Middle frontal gyrus (tissue), 1 donor: ENCODE measurements around the gene CD300LG.

Experiments
- DNase-seq: peaks from one replicate; pipeline ENCODE4 v3.0.0-alpha.2; 2015; ENCODE audit warnings: low spot score; ENCODE audit errors: extremely low spot score

The CD300LG gene

DNA sequence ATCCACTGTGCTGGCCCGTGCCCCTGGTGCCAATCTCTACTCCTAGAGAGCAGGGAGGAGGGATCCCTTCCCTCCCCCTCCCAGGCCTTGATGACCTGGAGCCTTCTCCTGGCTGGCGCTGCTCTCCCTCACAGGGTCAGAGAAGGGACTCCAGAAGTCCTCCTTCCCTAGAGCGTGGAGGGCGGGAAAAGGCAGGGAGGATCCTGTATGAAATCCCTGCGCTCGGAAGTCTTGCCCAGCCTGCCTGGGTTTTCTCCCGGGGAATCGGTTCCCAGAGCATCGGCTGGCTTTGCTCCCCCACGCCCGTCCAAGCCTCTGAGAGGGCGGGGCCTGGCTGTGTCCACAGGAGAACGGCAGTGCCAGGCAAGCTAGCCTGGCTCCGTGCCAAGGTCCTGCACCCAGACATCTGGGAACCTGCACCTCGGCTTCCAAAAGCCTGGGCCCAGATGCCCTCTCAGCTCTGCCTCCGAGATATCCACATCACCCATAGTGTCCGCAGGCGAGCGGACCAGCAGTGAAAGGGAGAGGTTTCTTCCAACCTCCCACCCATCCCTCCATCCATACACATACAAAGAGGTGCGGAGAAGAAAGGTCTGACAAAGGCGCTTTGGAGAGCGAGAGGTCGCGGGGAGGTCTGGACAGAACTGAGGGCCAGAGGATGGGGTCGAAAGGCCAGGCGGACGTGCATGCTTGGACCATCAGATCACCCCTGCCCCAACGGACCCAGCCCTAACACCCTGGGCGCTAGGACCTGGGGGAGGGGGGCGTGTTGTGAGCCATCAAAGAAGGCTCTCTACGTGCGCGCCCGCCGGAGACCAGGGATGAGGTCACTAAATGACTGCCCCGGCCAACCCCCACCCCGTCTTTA is 59.2 kb downstream of the CD300LG start:
- peak; percentile 78 for DNase-seq

DNA sequence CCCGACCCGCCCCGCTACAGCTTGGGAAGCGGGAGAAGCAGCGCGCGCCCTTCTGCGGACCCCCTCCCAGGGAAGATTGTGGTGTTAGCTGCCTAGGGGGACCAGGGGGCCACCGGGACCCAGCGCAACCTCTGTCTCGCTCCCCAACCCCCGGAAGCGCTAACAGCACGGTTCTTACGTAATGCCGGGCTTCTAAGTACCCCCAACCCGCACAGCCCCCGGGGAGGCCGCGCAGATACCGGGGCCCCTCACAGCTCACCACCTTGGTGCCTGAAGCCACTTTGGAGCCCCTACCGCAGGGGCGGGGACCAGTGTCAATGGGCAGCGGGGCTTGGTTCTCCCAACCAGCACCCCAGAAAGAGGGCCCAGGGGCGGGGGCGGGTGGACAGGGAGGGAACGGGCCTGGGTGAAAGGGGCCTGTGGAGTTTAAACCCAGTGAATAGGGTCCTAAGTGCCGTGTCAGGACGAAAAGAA is 60.0 kb downstream of the CD300LG start:
- DNase-seq: no peak

DNA sequence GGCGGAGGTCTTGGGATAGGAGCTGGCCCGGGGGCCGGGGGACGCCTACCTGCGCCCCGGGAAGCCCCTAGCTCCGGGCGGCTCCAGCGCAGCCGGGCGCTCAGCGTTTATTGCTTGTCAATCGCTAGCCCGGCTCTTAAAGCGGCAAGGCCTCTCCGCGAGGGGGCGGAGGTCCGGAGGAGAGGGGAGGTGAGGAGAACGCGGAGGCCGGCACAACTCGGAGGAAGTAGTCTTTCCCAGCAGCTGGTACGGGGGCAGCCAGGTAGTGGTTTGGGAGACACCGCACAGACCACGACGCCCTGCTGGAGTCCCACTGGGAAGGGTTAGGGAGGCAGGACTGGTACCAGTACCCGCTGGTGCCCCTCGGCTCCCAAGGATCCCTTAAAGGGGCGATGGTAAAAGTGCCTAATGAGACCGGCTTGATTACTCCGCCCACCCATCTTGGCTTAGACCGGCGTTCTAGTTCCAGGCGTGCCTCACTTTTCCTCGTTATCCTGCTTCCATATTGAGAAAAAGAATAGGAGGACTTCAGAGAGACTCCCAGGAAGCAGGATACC is 60.5 kb downstream of the CD300LG start, which contains the start of gene MPP2:
Gene MPP2 (minus strand): TSS at position 112 of the 557 bp plus-strand sequence. CDS start 3,076 bp downstream, outside the sequence.
- DNase-seq: peak; percentile 73

DNA sequence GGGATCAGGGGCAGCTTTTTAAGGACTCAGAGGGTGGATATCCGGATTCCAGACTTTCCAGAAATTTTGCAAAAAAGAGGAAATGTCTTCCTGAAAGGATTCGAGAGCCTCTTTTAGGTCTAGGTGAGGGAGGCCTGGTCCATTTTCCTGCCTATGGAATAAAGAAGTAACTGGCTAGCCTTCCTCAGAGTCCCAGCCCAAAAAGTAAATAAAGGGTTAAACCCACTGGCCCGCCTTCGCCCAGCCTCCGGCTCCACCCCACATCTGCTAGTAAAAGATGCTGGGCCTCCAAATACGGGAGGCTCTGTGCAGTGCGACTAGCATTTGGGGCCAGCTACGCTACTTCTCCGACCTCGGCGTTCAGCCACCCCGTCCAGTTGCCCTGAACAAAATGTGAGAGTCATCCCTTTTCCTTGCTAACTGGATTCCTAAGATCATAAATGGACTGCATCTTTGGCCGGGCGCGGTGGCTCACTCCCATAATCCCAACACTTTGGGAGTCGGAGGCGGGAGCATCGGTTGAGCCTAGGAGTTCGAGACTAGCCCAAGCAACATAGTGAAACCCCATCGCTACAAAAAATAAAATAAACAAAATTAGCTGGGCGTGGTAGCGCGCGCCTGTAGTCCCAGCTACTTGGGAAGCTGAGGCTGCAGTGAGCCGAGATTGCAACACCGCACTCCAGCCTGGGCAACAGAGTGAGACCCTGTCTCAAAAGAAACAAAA is 61.2 kb downstream of the CD300LG start:
- peak; percentile 87 for DNase-seq

DNA sequence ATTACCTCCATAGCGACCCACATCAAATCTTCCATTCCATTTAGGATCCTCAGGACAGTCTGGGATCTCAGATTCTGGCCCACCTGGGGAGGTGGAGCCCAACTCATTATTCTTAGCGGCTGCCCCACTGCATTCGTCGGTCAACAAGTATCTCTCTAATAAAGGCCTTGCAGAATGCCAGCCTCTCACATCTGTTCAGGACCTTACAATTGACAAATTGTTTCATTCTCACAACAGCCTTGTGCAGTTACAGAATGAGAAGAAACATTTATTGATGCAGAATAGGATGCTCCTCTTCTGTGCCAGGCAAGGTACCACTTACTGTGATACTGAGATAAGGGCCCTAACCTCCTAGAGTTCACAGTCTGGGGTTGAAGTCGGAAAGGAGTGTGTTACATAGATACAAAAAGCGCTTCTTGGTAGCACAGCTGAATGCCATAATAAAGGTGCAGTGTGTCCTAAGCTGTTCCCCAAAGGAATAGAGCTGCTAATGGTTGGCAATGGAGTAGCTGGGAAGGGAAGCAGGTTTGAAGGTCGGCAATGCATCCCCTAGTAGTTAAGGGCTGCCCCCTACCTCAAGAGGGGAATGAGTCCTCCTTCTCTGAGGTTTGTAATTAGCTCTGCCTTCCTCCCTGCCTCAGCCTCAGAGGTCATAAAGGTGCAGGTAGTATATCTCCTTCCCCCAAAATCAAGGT is 62.7 kb downstream of the CD300LG start:
- DNase-seq: no peak

DNA sequence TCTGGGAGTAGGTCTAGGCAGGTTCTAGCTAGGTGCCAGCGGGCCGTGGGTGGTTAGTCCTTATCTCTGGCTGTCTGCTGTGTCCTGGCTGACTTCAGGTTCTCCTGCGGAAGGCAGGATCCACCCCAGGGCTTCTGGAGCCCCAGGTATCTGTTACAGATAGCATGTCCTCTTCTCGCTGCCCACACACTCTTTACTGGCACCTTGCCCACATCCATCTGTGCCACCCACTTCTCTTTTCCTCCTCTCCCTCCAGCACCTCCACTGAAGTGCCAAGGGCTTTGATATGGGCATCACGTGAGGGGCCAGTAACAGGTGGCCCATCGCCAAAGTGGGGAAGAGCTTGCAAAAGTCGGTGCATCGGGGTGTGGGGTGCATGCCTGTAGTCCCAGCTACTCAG is 64.9 kb downstream of the CD300LG start:
- no peak for DNase-seq

DNA sequence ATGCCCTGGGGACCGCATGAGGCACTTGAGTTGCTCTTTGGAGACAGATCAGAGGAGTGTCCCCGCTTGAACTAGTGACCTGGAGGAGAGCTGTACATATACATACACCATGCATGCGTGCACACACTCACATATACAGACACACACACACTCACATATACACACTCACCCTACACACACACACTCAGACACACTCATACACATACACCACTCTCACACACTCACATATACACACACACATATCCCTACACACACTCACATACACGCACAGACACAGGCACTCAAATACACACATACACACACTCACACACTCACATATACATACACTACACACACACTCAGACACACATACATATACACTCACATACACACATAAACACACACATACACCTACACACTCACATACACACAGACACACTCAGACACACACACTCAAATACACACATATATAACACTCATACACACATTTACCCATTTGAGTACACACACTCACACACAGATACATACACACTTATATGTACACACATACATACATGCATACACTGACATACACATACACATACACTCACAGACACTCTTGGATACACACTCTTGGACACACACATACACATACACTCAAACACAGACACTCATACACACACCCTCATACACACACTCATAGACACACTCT is 65.8 kb downstream of the CD300LG start:
- no peak for DNase-seq
